Smooth muscle cell (in vitro differentiated cells): ENCODE results near the gene NDUFS1. TPM values are rescaled to one million over a fixed set of nuclear protein-coding genes. Genes with fewer than 3 reads are reported as not detected.

ENCODE experiments used
- DNase-seq: peaks from one replicate; lab custom pipeline; 2025; ENCODE audit not compliant: unreplicated experiment; lab: John Stamatoyannopoulos, UW
- H2AFZ ChIP-seq: fragments of 200-600 bp; sonication (generic); 2 replicates; pipeline ENCODE4 v1.6.0; 2016; ENCODE audit warnings: antibody characterized with exemption, low read depth, mild to moderate bottlenecking
- H3F3A ChIP-seq: fragments of 200-600 bp; sonication (generic); 2 replicates; pipeline ENCODE4 v1.6.0; 2017; ENCODE audit warnings: antibody characterized with exemption, low read depth
- H3K27ac ChIP-seq: fragments of 200-600 bp; sonication (generic); 2 replicates; pipeline ENCODE4 v1.5.1; 2016; ENCODE audit warnings: low read depth, mild to moderate bottlenecking
- H3K27me3 ChIP-seq: fragments of 200-600 bp; sonication (generic); 2 replicates; pipeline ENCODE4 v1.6.1; 2016; ENCODE audit warnings: low read depth, mild to moderate bottlenecking
- H3K36me3 ChIP-seq: fragments of 200-600 bp; sonication (generic); 2 replicates; pipeline ENCODE4 v1.5.1; 2016; ENCODE audit warnings: low read depth
- H3K4me1 ChIP-seq: fragments of 200-600 bp; sonication (generic); 2 replicates; pipeline ENCODE4 v1.5.1; 2016; ENCODE audit warnings: low read depth
- H3K4me2 ChIP-seq: fragments of 200-600 bp; sonication (generic); 2 replicates; pipeline ENCODE4 v1.6.0; 2016; ENCODE audit warnings: mild to moderate bottlenecking
- H3K4me3 ChIP-seq: fragments of 200-600 bp; sonication (generic); 2 replicates; pipeline ENCODE4 v1.5.1; 2016; ENCODE audit warnings: mild to moderate bottlenecking
- H3K79me2 ChIP-seq: fragments of 200-600 bp; sonication (generic); 2 replicates; pipeline ENCODE4 v1.6.0; 2016; ENCODE audit warnings: low read depth, mild to moderate bottlenecking
- H3K9ac ChIP-seq: fragments of 200-600 bp; sonication (generic); 2 replicates; pipeline ENCODE4 v1.6.0; 2016; ENCODE audit warnings: low read depth
- H3K9me3 ChIP-seq: fragments of 200-600 bp; sonication (generic); replicated peaks from 2 replicates; pipeline ENCODE4 v1.5.1; 2016; ENCODE audit warnings: low read depth
- H4K20me1 ChIP-seq: fragments of 200-600 bp; sonication (generic); 2 replicates; pipeline ENCODE4 v1.6.0; 2016; ENCODE audit warnings: low read depth
- CTCF ChIP-seq: fragments of 200-600 bp; sonication (generic); IDR thresholded peaks from 2 replicates; pipeline ENCODE4 v1.5.1; 2017; ENCODE audit warnings: borderline replicate concordance, mild to moderate bottlenecking, antibody characterized with exemption; ENCODE audit not compliant: insufficient read depth, poor library complexity, severe bottlenecking
- WGBS: methylation state at CpG from one replicate; pipeline ENCODE4 v1.1.7; 2016; ENCODE audit warnings: low lambda C conversion rate; 5-methylcytosine and 5-hydroxymethylcytosine counted together
- polyA plus RNA-seq: library from polyadenylated mRNA; unstranded; fragments of >200 nt; fragmentation: Nextera tagmentation; extraction: Ambion mirVana; gene quantifications from 2 replicates; pipeline ENCODE4 v1.2.1, GENCODE V29; 2016
- total RNA-seq: library from RNA; depleted of rRNA; stranded (reverse); fragments of >200 nt; gene quantifications from 2 replicates; pipeline ENCODE4 v1.2.3, GENCODE V29; 2014

Gene NDUFS1
- total and polyA plus RNA-seq, 2 experiments from 2014 or later, result 62.0 to 101 TPM

GRCh38 chr2:206098471-206098870, 60.8 kb downstream of the NDUFS1 start:
- DNase-seq, result no peak
- no peaks in the 10 kb centered on the region for H4K20me1 ChIP-seq
- no peak for TF ChIP-seq CTCF
- H3K4me3 ChIP-seq, result no peak overlapping the region
- H3K9me3 ChIP-seq, result no peaks in the 10 kb centered on the region
- WGBS, result 96% methylated on average over 9 of the region's 9 CpGs
- no peaks in the 10 kb centered on the region for H3F3A ChIP-seq
- no peak overlapping the region for H3K9ac ChIP-seq
- no peak overlapping the region for H3K4me2 ChIP-seq
- no peak overlapping the region for H2AFZ ChIP-seq
- H3K27ac ChIP-seq, result no peak overlapping the region
- H3K4me1 ChIP-seq, result no peaks in the 10 kb centered on the region
- H3K27me3 ChIP-seq, result no peaks in the 10 kb centered on the region
- H3K79me2 ChIP-seq, result no peaks in the 10 kb centered on the region
- H3K36me3 ChIP-seq, result no peaks in the 10 kb centered on the region

DNA sequence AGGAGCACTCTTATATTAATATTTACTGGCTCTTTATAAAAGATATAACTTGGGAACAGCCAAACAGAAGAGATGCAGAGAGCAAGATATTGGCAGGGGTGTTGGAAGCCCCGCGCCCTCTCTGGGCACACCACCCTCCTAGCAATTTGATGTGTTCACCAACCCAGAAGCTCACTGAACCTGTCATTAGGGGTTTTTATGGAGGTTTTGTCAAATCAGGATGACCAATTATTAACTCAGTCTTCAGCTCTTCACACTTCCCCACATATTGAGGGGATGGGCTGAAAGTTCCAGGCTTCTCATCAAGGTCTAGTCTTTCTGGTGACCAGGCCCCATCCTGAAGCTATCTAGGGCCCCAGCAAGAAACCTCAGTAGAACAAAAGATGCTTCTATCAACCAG, 62.4 kb downstream of the NDUFS1 start:
- no peaks in the 10 kb centered on the region for H3K36me3 ChIP-seq
- H3K27me3 ChIP-seq, result no peaks in the 10 kb centered on the region
- H2AFZ ChIP-seq, result no peak overlapping the region
- no peak overlapping the region for H3K4me3 ChIP-seq
- no peaks in the 10 kb centered on the region for H4K20me1 ChIP-seq
- H3K4me1 ChIP-seq, result no peaks in the 10 kb centered on the region
- DNase-seq, result no peak
- H3K4me2 ChIP-seq, result no peak overlapping the region
- H3K9ac ChIP-seq, result no peak overlapping the region
- H3K9me3 ChIP-seq, result no peaks in the 10 kb centered on the region
- WGBS, result 100% methylated on average over 2 of the region's 2 CpGs
- no peaks in the 10 kb centered on the region for H3F3A ChIP-seq
- no peak for TF ChIP-seq CTCF
- H3K79me2 ChIP-seq, result no peaks in the 10 kb centered on the region
- H3K27ac ChIP-seq, result no peak overlapping the region

GRCh38 chr2:206095536-206096332, 63.5 kb downstream of the NDUFS1 start:
- Histone ChIP-seq H3K9me3 (no peaks in the 10 kb centered on the region), H3K27me3 (no peaks in the 10 kb centered on the region), H3K27ac (no peak overlapping the region), H4K20me1 (no peaks in the 10 kb centered on the region), H3K4me3 (no peak overlapping the region), H3K9ac (no peak overlapping the region), H3K36me3 (no peaks in the 10 kb centered on the region), H3K4me2 (no peak overlapping the region), H3F3A (no peaks in the 10 kb centered on the region), H2AFZ (no peak overlapping the region), H3K4me1 (no peaks in the 10 kb centered on the region), H3K79me2 (no peaks in the 10 kb centered on the region)
- no peak for TF ChIP-seq CTCF
- no peak for DNase-seq
- WGBS, result 86% methylated on average over 3 of the region's 3 CpGs

DNA sequence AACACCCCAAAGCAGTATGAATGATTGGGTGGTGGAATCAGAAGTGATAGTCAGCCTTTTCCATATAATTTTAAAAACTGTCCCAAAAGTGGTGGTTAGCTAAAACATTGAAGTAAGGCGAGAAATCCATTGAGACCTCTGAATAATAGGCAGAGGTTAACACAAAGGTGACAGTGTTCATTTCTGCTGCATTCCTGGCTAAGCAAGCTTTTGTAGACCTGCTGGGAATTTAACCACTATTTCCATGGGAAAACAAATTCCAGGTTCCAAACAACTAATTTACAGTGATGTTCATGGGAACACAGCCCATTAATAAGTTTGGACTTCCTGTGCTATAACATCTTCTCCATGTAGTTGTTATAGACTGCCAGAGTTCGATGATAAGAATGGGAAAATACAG, 66.9 kb downstream of the NDUFS1 start:
- Histone ChIP-seq H2AFZ (no peak overlapping the region), H3K4me3 (no peak overlapping the region), H3K9me3 (no peaks in the 10 kb centered on the region), H3F3A (peaks cover 2% of the 10 kb centered on the region), H3K79me2 (peaks cover 23% of the 10 kb centered on the region), H3K27me3 (no peaks in the 10 kb centered on the region), H3K4me1 (peaks cover 2% of the 10 kb centered on the region), H4K20me1 (no peaks in the 10 kb centered on the region), H3K36me3 (no peaks in the 10 kb centered on the region), H3K27ac (no peak overlapping the region), H3K4me2 (no peak overlapping the region), H3K9ac (no peak overlapping the region)
- 93% methylated on average over 2 of the region's 2 CpGs for WGBS
- no peak for TF ChIP-seq CTCF
- no peak for DNase-seq
